T-helper 9 cell (primary cell): ENCODE results near the gene LEO1.
"Not testable (repeated sequence)": the region's sequence is repeated elsewhere in the genome, so short reads cannot be mapped to it uniquely, and the experiment has no call there.

Experiments used
- DNase-seq: peaks from one replicate; pipeline ENCODE4 v3.0.0-alpha.2; 2020

LEO1 gene

GRCh38 chr15:52003089-52003488 lies 31.5 kb upstream of the LEO1 start:
- not testable (repeated sequence) for DNase-seq

GRCh38 chr15:52002351-52002750 lies 30.8 kb upstream of the LEO1 start:
- DNase-seq = no peak

DNA sequence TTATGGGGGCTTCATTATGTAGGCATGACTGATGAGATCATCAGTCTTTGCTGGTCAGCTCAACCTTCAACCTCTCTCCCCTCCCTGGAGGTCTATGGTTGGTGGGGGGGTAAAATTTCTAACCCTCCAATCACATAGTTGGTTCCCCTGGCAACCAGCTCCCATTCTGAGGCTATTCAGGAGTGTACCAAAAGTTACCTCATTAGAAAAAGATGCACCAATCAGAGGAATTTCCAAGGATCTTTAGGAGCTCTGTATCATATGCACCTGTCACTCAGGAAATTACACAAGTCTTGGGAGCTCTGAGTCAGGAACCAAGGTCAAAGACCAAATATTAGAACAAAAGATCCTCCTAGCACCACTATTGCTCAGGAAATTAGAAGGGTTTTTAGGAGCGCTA lies 21.4 kb upstream of the LEO1 start:
- DNase-seq = no peak

- DNase-seq = no peak
Measured at GRCh38 chr15:51991141-51991540, 19.6 kb upstream of the LEO1 start.

GRCh38 chr15:51982770-51983103 lies 11.2 kb upstream of the LEO1 start:
- DNase-seq = no peak

DNA sequence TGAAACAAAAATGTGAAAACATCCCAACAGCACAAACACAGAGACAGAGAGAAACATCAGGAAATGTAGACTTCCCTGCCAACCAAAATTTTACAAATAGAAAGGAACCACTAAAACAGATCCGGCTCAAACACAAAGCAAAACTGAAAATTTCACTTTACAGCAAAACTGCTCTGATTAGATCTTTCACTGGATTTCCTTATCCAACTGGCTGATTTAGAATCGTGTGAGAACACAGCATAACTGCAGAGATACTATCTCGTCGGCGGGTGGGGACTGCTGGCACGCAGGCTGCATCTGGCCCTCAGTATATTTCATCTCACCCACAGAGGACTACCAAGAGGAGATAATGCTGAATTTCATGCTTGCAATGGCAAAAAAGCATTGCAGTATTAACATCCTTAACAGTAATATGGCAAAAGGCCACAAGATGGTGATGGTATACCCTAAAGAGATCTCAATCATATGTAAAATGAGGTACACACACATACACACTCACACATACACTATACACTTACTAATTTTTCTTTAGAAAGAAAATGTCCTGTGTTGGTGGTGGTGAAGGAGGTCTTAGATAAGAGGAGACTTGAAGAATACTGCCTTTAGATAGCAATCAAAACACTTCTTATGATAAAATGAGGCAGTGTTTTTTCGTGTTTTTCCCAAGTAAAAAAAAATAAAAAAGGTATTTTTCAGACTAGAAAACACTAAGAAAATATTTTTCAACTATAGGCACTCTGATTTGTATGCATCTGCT lies 10.6 kb upstream of the LEO1 start:
- DNase-seq = no peak

- DNase-seq = no peak
Measured at GRCh38 chr15:51973775-51974174, 2.2 kb upstream of the LEO1 start.

DNA sequence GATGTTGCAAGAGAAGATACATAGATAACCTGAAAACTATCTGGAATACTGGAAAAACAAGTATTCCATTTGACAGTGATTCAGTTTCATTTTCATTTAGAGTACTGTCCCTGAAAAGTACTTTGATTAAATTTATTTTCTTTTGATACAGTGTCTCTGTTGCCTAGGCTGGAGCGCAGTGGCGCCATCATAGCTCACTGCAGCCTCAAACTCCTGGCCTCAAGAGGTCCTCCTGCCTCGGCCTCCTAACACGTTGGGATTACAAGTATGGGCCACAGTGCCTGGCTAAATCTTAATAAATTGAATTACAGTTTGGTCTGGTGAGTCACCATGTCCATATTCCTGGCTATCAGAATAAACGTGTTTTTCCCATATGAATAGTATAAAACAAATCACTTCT lies 1.6 kb upstream of the LEO1 start:
- DNase-seq = no peak

- DNase-seq = no peak
Measured at GRCh38 chr15:51971032-51971374, 575 bp downstream of the LEO1 start.

DNA sequence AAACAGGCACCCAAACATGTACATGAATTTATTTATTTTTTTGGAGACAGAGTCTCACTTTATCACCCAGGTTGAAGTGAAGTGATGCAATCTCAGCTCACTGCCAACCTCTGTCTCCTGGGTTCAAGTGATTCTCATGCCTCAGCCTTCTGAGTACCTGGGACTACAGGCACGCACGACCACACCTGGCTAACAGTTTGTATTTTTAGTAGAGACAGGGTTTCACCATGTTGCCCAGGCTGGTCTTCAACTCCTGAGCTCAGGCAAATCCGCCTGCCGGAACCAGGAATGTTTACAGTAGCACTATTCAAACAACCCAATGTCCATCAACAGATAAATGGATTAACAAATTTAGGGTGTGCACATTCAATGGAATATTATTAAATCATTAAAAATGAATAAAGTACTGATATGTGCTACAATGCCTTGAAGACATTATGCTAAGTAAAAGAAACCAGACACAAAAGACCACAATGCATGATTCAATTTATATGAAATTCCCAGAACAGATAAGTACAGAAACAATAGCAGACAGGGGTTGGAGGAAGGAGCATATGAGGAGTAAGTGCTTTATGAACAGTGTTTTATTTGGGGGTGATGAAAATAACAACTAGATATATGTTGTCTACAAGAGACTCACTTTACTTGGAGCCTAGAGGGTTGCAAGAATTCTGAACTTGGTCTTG lies 1.3 kb downstream of the LEO1 start:
- no peak for DNase-seq

DNA sequence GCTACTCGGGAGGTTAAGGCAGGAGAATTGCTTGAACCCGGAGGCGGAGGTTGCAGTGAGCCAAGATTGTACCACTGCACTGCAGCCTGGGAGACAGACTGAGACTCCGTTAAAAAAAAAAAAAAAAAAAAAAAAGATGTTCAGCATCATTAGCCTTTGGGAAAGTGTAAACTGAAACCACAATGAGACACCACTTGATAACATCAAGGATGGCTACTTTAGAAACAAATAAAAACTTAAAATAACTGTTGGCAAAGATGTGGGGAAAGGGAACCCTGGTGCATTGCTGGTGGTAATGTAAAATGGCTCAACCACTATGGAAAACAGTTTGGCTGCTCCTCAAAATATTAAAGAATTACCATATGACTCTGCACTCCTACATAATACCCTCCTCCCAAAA lies 1.9 kb downstream of the LEO1 start:
- DNase-seq = no peak

DNA sequence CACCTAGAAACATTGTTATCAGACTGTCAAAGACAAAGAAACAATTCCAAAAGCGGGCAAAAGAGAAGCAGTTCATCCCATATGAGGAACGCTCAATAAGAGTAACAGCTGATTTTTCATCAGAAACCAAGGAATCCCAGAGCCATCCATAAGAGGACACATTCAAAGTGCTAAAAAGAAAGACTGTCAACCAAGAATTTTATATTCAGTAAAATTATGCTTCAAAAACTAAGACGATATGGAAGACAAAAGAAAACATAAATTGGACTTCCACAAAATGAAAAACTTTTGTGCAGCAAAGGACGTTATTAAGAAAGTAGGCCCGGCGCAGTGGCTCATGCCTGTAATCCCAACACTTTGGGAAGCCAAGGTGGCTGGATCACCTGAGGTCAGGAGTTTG lies 4.0 kb downstream of the LEO1 start:
- DNase-seq = no peak

DNA sequence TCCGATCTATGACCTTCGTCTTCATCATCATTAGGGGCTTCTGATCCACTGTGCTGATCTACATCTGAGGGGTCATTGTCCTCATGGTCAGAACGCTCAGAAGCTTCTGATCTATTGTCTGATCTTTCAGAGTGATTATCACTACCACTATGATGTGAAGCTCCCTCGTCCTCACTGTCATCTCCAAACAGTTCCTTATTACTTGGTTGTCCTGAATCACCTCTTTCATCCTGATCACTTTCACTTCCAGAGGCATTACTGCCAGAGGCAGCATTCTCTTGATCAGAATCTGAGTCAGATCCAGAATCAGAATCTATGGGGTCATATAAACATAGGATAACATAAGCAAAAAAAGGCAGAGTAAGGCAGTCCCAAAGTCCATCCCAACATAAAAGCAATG lies 5.4 kb downstream of the LEO1 start:
- no peak for DNase-seq

GRCh38 chr15:51965691-51966090 lies 5.9 kb downstream of the LEO1 start:
- DNase-seq = no peak

GRCh38 chr15:51955504-51955903 lies 16.1 kb downstream of the LEO1 start:
- DNase-seq = no peak

- DNase-seq = no peak
Measured at GRCh38 chr15:51952805-51953204, 18.8 kb downstream of the LEO1 start.

GRCh38 chr15:51947124-51947523 lies 24.5 kb downstream of the LEO1 start:
- no peak for DNase-seq

DNA sequence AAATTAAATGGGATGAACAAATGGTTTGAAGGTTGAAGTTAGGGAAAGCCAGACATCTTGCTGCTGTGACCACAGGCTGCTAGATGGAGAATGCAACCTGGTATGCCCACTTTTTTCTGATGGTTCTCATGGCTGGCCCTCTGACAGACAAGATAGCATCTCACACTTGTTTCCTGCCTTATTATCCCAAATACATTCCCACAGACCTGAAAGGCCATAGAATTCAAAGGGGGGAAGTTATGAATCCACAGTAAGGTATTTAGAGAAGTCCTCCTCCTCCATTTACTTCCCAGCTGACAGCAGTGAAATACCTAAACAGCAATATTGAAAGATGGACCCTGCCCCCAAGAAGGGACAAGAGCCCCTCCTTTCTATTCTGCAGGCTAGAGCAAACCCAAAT lies 32.4 kb downstream of the LEO1 start:
- DNase-seq = no peak

DNA sequence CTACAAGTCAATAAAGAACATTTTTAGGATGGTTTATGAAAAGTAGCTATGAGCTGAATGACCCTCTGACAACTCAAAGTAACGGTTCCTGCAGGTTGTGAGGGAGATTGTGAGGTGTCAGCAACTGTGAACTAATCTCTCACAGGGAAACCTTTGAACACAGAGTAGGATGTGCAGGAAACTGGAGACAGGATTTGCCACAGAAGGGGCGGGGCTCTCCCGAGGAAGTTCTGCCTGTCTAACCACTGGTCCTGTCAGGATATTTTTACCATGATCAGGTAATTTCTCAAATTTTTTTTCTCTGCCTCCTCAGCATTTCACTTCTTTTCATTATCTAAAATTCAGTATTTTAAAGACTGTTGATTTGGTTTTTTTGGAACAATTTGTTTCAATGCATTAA lies 33.3 kb downstream of the LEO1 start:
- no peak for DNase-seq

GRCh38 chr15:51936105-51936478 lies 35.5 kb downstream of the LEO1 start:
- no peak for DNase-seq

GRCh38 chr15:51935466-51936104 lies 36.0 kb downstream of the LEO1 start:
- DNase-seq = no peak

DNA sequence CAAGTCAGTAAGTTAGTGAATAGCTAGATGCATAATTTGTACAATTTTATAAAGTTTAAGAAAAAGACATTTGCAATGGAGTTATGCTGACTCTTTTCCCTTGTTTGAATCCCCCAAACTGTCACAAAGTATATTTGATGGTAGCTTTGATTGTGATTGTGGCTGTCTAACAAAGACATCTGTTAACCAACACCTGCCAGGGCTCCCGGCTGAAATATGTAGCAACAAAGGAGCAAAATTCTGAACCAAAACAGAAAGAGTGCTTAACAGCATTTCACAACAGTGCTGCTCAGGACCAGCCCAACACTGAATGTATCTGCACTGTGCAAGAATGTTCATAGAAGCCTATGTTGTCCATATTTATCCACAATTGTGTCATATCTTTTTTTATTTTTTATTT lies 39.4 kb downstream of the LEO1 start:
- DNase-seq = no peak

DNA sequence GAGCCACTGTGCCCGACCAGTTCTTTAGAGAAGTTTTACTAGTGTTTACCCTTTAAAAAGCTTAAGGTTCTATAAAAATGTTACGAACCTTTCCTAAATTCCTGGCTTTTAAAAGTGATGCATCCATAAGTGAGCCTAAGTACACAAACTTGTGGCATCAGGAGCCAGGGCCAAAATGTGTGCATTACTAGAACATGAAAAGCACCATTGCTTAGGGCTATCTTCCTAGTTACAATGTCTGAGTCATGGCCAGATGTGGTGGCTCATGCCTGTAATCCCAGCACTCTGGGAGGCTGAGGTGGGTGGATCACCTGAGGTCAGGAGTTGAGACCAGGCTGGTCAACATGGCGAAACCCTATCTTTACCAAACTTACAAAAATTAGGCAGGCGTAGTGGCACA lies 39.9 kb downstream of the LEO1 start:
- no peak for DNase-seq

DNA sequence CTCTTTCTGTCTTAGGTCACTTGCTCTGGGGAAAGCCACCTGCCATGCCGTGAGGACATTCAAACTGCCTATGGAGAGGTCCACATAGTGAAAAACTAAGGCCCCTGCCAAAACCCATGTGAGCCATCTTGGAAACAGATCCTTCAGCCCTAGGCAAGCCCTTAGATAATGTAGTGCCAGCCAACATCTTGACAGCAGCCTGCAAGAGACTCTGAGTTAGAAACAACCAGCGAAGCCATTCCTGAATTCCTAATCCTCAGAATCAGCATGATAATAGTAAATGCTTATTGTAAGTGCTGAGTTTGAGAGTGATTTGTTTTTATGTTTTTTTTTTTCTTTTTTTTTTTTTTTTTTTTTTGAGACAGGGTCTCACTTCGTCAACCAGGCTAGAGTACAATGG lies 40.6 kb downstream of the LEO1 start:
- DNase-seq = no peak

GRCh38 chr15:51926809-51927208 lies 44.8 kb downstream of the LEO1 start:
- no peak for DNase-seq
